OCI-LY7 (cell line): ENCODE measurements around the gene ADD2.

Experiments used
- EZH2phosphoT487 ChIP-seq: fragments of 200-600 bp; sonication (generic); IDR thresholded peaks from 2 replicates; pipeline ENCODE4 v1.6.1; 2018; ENCODE audit warnings: low read depth, borderline replicate concordance, mild to moderate bottlenecking, mixed run types, antibody characterized with exemption, low read length, moderate library complexity, mixed read lengths
- TF ChIP-seq, protein P1 (sequence below): fragments of 200-600 bp; sonication (generic); conservative IDR thresholded peaks from 2 replicates; pipeline ENCODE4 v1.5.1; 2014; ENCODE audit warnings: mild to moderate bottlenecking, antibody characterized with exemption, low read length, moderate library complexity, mixed read lengths

DNA sequence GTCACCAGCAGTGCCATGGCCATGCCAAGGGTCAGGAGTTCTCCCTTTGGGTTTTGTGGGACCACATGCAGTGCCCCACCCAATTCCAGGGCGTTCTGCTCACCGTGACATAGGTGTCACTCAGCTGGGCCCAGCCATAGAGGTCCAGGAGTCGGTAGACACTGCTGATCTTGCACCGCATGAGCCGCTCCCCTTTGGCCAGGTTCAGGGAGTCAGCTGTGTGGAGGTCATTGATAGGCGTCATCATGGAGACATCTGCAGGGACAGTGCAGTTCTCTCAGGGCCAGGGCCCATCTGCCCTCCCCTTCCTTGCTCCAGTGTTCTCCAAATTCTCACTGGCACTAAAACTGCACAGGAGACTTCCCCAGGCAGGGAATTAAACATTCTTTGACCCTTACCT, 71.9 kb downstream of the ADD2 start:
- TF ChIP-seq, protein P1, sequence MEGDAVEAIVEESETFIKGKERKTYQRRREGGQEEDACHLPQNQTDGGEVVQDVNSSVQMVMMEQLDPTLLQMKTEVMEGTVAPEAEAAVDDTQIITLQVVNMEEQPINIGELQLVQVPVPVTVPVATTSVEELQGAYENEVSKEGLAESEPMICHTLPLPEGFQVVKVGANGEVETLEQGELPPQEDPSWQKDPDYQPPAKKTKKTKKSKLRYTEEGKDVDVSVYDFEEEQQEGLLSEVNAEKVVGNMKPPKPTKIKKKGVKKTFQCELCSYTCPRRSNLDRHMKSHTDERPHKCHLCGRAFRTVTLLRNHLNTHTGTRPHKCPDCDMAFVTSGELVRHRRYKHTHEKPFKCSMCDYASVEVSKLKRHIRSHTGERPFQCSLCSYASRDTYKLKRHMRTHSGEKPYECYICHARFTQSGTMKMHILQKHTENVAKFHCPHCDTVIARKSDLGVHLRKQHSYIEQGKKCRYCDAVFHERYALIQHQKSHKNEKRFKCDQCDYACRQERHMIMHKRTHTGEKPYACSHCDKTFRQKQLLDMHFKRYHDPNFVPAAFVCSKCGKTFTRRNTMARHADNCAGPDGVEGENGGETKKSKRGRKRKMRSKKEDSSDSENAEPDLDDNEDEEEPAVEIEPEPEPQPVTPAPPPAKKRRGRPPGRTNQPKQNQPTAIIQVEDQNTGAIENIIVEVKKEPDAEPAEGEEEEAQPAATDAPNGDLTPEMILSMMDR: no peak
- no peak for TF ChIP-seq EZH2phosphoT487
